A673 (cell line): ENCODE data around the gene STPG4.

Experiments
- EZH2 ChIP-seq: fragments of 200-600 bp; sonication (generic); IDR thresholded peaks from 2 replicates; pipeline ENCODE4 v1.6.1; 2017; ENCODE audit warnings: borderline replicate concordance, low read depth, mild to moderate bottlenecking, mixed read lengths, antibody characterized with exemption, low read length; ENCODE audit not compliant: poor library complexity, severe bottlenecking
- TF ChIP-seq, protein P1 (sequence below): fragments of 300-800, 200-600 bp; sonication (generic); conservative IDR thresholded peaks from 2 replicates; pipeline ENCODE4 v1.5.1; 2017; ENCODE audit warnings: low read depth, mild to moderate bottlenecking, antibody characterized with exemption, low read length, moderate library complexity, mixed read lengths

DNA sequence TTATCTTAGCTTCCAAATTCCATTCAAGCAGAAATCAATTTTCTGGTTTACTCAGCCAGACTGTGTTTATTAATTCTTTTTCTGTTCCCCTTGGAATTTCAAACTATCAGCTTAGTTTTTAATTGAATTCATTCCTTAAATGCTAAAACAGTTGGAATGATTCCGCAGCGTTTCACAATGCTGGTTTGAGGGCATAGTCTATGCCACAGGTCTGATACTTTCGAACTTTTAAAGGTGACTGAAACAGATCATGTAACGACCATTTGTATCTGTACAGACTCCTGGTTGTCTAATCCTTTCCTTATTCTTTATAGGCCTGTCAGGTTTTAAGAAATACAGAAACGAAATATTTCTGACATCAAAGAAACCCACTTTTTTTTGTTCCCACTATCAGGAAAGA is 45.4 kb downstream of the STPG4 start:
- no peak for TF ChIP-seq EZH2
- TF ChIP-seq, protein P1, sequence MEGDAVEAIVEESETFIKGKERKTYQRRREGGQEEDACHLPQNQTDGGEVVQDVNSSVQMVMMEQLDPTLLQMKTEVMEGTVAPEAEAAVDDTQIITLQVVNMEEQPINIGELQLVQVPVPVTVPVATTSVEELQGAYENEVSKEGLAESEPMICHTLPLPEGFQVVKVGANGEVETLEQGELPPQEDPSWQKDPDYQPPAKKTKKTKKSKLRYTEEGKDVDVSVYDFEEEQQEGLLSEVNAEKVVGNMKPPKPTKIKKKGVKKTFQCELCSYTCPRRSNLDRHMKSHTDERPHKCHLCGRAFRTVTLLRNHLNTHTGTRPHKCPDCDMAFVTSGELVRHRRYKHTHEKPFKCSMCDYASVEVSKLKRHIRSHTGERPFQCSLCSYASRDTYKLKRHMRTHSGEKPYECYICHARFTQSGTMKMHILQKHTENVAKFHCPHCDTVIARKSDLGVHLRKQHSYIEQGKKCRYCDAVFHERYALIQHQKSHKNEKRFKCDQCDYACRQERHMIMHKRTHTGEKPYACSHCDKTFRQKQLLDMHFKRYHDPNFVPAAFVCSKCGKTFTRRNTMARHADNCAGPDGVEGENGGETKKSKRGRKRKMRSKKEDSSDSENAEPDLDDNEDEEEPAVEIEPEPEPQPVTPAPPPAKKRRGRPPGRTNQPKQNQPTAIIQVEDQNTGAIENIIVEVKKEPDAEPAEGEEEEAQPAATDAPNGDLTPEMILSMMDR = no peak
